Measurements from ENCODE around the gene ZNF70.
"Not testable (repeated sequence)": the region's sequence is repeated elsewhere in the genome, so short reads cannot be mapped to it uniquely, and the experiment has no call there.

Gene ZNF70

DNA sequence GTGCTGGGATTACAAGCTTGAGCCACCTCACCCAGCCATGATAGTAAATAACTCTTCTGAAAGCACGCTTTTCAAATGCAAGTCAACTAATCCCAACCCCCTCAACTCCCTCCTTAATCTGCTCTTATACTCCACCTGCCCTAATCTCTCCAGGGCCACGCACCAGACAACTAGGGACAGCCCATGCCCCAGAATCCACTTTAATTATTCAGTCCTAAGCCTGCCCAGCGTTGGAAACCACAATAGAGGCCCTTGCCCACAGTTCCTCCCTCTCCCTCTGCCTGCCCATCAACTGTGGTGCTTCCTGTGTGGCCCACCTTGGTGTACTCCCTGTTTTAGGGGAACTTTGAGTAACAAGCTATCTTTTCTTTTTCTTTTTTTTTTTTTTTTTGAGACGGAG lies 6.0 kb upstream of the ZNF70 start:
- no peak for DNase-seq (ENCODE audit: low spot score)

DNA sequence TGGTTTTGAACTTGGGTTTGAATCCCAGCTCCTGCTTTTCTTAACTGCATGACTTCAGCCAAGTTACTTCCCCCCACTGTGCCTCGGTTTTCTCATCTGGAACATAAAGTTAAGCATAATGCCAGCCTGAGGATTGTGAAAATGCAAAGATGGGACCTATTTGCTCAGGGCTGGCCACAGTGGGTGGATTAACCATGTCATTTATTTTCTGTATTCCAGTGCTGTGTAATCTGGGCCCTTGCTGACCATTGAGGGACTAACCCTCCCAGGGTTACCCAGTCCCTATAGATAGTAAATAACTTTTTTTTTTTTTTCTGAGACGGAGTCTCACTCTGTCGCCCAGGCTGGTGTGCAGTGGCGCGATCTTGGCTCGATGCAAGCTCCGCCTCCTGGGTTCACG lies 4.8 kb upstream of the ZNF70 start:
- no peak for DNase-seq (ENCODE audit: low spot score)

DNA sequence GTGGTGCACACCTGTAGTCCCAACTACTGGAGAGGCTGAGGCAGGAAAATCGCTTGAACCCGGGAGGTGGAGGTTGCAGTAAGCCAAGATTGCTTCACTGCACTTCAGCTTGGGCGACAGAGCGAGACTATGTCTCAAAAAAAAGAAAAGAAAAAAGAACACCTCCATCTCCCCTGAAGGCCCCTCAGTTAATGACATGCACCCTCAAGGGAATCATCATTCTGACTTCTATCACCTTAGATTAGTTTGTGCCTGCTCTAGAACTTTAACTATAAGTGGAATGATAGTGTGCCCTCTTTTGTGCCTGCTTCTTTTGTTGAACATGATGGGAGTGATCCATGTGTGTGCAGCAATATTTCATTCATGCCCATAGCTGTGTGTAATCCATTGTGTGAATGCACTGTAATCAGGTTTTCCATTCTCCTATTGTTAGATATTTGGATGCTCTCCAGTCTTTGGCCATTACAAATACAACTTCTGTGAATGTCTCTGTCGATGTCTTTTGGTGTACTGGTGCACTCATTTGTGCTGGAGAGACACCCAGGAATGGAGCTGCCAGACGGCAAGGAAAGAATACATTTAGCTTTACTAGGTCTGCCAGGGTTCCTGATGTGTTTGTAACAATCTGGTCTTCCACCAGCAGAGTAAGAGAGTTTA lies 4.2 kb upstream of the ZNF70 start:
- DNase-seq (ENCODE audit: low spot score) = no peak

DNA sequence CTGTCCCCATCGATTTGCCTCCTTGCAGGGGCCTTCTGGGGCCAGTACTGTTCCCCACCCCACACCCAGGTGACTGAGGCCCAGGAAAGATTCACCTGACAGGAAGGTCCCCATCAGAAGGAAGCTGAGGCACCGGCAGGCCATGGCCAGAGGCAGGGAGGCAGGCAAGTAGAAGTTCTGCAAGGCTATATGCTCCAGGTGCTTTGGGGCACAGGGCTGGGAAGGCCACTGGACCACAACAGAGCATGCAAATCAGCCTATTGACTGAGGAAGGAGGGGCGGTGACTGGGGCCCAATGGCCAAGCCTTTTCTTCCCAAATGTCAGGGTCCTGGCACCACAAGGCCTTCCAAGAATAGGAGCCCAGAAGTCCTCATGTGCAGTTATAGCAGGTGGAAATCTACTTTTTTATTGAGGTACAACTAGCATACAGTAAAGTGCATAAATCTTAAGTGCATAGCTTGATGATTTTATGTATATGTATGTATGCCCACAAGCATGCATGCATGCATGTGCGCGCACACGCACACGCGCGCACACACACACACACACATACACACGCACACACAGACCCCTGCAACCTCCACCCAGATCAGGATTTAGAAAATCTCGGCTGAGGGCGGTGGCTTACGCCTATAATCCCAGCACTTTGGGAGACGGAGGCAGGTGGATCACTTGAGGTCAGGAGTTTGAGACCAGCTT lies 3.5 kb upstream of the ZNF70 start, which contains the start of gene VPREB3:
Gene VPREB3, minus strand, starts transcription at position 206 of the 700 bp plus-strand sequence. Its CDS starts 62 bp downstream, at position 144.
- no peak for DNase-seq (ENCODE audit: low spot score)

DNA sequence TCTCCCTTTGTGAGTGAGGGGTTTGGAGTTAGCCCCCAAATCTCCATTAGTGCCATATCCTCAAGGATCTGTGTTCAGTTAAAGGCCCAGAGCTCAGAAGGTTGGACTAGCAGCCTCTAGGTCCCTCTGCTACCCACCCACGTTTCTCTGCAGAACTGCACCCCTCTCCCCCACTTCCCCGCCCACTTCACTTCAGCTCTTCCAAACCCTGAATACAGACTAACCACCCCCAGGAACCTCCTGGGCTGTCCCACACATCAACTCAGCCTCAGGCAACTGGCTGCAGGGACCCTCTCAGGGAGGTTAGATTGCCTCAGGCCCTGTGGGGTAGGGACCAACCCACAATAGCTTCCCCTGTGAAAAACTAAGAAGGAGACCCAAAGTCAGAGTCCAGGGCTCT lies 2.5 kb upstream of the ZNF70 start:
- no peak for DNase-seq (ENCODE audit: low spot score)

DNA sequence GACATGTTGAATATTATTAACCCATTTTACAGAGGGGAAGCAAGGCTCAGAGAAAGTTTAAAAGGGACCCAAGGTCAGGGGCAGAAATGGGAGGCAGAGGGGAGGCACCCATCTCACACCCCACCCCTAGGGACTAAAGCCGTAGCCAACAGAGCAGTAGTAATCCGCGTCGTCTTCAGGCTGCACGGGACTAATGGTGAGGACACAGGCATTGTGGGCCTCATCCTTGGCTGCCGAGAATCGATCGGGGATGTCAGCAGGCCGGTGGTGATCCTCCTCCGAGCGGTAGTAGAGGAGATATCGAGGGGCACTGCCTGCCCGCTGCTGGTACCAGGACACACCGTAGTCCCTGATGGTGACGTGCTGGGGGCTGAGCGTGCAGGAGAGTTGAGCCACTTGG lies 1.8 kb upstream of the ZNF70 start:
- no peak for DNase-seq (ENCODE audit: low spot score)

DNA sequence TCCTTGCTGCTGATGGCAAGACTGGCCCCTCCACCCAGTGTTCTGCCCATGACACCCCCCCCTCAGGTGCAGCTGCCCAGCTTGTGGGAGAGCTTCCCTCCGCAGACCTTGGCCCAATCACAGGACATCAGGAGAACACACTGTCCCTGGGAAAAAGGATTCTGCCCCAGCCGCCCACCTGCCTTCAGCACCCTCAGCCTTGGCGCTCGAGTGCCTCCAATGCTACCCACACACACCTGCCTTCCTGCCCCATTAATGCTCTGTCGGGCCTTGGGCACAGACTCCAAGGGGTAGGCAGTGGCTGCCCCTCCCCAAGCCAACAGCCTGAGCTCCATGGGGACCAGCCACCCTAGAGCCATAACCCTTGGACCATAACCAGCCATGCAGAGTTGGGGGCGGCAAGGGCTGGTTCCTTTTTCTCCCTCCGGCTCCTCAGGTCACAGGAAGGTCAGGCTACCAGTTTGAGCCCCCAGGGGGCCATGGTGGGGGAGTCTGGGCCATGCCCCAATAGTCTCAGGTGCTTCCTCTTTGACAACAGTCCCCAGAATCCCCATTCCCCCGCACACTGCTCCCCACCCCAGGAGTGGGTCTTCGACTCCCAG lies 1.3 kb upstream of the ZNF70 start:
- no peak for DNase-seq (ENCODE audit: low spot score)

DNA sequence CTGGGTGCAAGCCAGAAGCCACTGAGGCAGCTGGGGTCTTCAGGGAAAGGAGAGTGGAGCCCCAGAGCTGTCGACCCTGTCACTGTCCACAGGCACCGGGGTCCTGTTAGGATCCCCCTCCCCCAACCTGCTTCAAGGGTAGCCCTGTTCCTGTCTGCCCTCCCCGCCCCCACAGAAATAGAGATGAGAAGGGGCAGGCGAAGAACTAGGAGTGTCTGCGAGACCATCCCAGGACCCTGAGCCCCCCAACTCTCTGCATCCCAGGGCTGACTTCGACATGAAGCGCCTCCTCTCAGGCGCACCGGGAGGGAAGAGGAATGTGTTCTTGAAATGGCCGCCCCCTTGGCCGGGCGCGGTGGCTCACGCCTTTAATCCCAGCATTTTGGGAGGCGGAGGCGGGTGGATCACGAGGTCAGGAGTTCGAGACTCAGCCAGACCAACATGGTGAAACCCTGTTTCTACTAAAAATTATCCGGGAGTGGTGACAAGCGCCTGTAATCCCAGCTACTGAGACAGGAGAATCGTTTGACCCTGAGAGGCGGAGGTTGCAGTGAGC lies 607 bp upstream of the ZNF70 start:
- DNase-seq (ENCODE audit: low spot score) = no peak

DNA sequence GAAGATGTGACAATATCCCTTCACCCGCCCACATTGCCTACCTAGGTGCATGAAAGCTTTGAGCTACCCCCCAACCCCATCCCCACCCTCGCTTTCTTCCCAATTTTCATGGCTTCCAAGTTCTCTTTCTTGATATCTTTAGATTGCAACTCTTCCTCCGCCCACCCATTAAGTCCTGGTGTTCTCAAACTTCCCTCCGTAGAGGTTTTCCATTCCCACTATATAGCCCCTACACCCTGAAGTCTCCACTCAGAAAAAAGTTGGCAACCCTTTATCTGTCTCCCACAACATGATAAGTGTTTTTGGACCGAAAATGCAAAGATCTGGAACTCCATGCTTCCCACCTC lies 572 bp downstream of the ZNF70 start:
- peak; percentile 35 for DNase-seq (ENCODE audit: low spot score)

DNA sequence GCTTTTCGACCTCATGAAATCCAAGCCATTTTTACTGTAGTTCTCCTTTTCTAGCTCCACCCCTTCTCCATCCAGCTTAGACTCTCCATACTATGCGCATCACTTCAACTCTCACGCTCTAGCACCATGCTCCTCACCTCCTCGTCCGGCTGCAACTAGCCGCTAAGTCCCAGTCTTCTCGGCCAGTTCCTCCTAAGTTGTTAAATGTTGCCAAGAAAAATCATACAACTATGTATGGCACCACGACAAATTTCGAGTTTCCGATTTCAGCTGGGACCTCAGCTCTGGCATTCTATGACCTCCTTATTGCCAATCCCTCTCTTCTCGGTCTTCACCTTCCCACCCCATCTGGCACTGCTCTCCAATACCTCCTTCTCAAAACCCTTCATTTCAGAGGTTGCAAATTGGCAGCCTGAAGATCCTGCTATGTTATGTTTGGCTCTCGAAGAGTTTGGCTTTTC lies 1.0 kb downstream of the ZNF70 start:
- no peak for DNase-seq (ENCODE audit: low spot score)

DNA sequence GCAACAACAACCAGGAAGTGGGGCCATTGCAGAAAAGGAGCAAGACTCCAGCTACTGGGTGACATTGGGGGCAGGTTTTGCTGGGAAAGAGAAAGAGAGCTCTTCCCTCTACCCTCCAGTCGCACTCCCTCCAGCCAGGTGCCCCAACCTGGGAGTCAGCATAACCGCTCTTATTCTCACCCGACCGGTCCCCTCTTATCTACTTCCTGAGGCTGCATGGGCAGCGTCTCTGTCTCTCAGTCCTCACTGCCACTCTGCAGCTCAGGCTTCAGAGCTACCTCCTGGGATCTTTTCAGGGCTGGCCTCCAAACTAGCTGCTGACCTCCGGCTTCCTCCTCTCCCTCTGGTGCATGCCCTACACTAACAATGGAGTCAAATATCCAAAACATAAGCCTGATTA lies 5.1 kb downstream of the ZNF70 start:
- no peak for DNase-seq (ENCODE audit: low spot score)

DNA sequence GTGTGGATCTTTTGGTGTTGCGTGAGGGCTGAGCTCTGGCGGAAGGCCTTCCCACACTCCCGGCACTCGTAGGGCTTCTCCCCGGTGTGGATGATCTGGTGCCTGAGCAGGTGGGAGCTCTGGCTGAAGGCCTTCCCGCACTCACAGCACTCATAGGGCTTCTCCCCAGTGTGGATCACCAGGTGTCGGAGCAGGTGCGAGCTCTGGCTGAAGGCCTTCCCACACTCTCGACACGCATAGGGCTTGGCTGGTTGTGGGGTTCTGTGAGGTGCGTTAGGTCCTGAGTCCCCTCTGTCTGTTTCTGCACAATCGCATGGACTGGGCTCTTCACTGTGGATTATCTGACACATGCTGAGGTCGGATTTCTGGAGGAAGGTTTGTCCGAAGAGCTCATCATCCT lies 6.4 kb downstream of the ZNF70 start:
- DNase-seq (ENCODE audit: low spot score) = no peak

DNA sequence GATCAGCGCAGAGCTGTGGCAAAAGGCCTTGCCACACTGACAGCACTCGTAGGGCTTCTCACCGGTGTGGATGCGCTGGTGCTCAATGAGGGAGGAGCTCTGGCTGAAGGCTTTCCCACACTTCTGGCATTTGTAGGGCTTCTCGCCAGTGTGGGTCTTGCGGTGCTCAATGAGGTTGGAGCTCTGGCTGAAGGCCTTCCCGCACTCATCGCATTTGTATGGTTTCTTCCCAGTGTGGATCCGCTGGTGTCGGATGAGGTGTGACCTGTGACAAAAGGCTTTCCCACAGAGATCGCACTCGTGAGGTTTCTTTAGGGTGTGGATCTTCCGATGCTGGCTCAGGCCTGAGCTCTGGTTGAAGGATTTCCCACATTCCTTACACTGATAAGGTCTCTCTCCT lies 6.9 kb downstream of the ZNF70 start:
- no peak for DNase-seq (ENCODE audit: low spot score)

DNA sequence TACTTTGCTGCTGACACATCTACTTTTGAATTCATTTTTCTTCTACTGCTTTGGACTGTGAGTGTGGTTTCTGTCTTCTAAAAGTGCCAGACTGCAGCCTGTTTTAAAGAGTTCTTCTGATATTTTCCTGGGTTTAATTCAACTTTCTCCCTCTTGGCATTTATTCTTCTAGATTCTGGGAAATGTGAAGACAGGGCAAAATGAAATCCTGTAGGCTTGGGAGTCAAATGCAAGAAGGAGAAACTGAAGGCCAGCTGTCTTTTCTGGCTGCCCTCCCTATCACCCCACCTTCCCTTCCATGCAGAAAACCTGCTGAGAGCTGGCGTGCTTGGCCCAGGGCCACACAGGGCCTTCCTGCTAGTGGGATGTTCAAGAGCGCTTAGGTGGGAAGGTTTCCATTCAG lies 7.6 kb downstream of the ZNF70 start:
- no peak for DNase-seq (ENCODE audit: low spot score)

DNA sequence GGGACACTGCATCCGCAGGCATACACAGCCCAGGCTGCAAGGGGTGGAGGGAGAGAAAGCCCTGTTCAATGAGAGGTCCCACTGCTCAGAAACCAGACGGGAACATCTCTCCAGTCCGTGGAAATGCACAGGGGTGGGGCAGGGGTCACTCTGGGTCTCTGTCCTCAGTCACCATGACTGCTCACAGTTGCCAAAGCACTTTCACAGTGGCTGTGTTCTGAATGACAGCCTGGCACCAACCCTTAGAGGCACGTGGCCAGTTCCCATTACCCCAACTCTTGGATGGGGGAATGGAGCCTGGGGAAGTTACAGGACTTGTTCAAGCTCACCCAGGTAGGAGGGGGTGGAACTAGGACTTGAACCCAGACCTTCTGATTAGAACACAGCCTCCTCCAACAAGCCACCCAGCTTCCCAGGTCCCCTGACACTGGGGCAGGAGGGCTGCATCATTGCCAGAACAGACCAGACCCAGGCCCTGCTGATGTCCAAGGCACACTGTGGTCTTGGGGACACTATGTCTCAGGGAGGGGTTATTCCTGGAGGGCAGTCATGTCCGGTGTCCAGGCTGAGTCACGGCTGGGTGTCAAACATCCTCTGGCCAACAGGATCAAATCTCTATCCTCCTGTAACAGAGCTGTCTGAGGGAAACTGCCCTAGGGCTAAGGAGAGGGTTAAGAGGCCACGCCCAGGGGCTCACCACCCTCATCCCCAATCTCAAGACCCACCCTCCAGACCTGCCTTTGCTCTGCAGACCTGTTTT lies 8.2 kb downstream of the ZNF70 start:
- no peak for DNase-seq (ENCODE audit: low spot score)

DNA sequence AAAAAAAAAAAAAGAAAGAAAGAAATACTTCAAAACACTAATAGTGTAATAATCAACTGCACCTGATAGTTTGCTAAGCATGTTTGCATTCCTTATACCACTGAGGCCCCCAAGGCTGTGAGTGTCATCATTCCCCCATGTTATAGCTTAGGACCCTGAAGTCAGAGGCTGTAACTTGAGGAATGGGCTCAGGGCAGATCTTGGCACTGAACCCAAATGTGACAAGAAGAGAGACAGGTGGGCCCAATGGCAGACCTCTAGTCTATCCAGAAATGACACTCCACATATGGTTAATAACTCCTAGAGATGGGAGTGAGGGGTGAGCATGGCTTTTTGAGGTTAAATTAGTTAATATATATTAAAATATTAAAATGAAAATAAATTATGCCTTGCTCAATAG lies 13.2 kb downstream of the ZNF70 start:
- no peak for DNase-seq (ENCODE audit: low spot score)

DNA sequence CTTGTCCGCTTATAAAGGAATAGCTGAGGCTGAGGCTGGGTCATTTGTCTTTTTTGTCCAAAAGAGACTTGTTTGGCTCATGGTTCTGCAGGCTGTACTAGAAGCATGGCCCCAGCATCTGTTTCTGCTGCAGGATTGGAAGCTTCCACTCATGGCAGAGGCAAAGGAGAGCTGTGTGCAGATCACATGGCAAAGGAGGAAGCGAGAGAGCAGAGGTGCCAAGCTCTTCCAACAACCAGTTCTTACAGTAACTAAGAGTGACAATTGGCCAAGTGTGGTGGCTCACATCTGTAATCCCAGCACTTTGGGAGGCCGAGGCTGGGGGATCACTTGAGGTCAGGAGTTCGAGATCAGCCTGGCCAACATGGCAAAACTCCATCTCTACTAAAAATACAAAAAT lies 22.8 kb downstream of the ZNF70 start:
- DNase-seq (ENCODE audit: low spot score) = not testable (repeated sequence)

DNA sequence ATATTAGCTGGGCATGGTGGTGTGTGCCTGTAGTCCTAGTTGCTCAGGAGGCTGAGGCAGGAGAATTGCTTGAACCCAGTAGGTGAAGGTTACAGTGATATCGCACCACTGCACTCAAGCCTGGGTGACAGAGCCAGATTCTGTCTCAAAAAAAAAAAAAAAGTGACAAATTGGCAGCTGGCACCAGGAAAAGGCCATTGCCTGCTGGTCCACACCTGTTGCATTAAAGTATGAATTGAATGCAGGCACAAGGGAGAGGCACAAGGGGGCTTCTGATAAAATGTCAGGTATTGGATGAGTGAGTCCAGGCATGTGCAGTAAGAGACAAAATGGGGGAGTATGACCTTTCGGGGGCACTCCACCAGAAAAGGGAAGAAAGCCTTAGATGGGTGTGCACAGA lies 28.2 kb downstream of the ZNF70 start:
- no peak for DNase-seq (ENCODE audit: low spot score)

DNA sequence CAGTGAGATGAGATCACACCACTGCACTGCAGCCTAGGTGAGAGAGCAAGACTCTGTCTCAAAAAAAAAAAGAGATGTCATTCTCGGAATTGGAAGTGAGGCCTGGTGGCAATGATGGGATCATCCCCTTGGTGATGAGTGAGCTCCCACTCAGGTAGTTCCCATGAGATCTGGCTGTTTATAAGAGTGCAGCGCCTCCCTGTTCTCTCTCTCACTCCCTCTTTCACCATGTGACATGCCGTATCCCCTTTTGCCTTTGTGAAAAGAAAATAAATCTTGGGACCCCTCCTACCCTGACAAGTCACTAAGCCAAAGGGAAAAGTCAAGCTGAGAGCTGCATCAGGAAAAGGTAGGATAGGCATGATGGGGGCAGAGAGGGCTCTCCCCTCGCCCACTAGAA lies 28.8 kb downstream of the ZNF70 start:
- no peak for DNase-seq (ENCODE audit: low spot score)

DNA sequence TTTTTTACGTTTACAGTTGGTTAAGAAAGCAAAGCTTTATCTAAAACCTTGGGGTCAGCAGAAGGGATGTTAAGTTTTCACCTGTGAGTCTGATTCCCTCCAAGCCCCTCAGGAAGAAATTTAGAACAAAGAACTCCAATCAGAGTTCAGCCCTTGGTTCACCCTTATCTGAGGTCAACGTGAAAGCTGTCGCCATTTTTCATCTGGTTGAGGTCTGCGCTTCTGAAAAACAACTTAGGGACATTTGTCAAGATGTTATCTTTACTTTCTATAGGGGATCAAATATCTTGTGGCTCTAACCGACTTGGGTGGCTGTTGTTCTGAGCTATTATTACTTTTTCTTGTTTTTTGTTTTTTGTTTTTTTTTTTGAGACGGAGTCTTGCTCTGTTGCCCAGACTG lies 30.1 kb downstream of the ZNF70 start:
- no peak for DNase-seq (ENCODE audit: low spot score)

DNA sequence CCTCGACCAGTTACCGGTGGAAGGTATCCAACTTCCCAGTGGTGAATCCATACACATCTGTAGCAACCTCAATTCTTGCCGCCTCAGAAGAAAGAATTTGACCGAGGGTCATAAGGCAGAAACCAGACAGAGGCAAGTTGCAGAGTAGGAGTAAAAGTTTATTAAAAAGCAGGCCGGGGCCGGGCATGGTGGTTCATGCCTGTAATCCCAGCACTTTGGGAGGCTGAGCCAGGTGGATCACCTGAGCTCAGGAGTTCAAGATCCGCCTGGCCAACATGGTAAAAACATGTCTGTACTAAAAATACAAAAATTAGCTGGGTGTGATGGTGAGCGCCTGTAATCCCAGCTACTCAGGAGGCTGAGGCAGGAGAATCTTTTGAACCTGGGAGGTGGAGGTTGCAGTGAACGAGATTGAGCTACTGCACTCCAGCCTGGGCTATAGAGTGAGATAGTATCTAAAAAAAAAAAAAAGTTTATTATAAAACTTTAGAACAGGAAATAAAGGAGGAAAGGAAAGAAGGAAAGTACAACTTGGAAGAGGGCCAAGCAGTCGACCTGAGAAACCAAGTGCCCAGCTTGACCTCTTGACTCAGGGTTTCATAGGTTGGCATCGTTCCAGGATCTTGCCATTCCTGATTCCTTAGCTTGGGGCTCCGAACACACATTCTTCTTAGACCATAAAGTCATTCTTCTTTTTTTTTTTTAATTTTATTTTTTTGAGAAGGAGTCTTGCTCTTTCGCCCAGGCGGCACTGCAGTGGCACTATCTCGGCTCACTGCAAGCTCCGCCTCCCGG lies 32.3 kb downstream of the ZNF70 start:
- DNase-seq (ENCODE audit: low spot score) = no peak

Measured in hepatic stellate cell (primary cell).